Smooth muscle cell of bladder (primary cell): ENCODE measurements around the gene TTBK1. TPM values are rescaled to one million over a fixed set of nuclear protein-coding genes. Genes with fewer than 3 reads are reported as not detected.

Source experiments
- total RNA-seq: library from RNA; depleted of rRNA; stranded (reverse); fragments of >200 nt; gene quantifications from 2 replicates; pipeline ENCODE4 v1.2.3, GENCODE V29; 2014

The TTBK1 gene
- total RNA-seq, result not detected in 2 replicates

DNA sequence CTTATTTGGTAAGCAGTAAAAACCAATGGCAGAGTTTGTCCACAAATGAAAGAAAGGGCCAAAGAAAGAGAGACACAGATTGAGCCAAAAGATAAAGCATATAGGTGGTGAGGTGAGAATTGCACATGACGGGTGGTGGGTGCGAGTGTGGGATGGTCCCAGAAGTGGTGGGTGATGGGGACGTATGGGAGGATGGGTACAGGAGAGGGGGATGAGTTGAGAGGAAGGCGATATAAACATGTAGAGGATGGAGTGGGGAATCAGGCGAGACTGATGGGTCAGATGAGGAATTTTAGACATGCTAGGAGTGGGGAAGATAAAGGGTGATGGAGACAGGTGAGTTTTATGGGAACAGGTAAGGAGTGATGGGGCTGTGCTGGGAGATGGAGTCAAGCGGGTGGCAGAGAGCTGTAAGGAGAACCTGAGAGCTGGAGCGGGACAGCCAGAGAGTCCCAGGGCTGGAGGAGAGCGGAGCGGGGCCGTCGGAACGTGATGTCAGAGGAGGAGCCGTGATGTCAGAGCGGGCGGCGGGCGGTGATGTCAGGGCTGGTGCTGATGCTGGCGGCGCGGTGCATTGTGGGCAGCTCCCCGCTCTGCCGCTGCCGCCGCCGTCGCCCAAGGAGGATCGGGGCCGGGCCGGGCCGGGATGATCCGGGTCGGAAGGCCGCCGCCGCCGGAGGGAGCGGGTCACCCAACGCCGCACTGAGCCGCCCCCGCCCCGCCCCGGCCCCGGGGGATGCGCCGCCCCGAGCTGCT, at the start of gene TTBK1:
Gene TTBK1, plus strand, starts transcription at position 574 of the 756 bp plus-strand sequence. CDS start 3,180 bp downstream, outside the sequence.

GRCh38 chr6:43228951-43229802, 14.1 kb upstream of the TTBK1 start, which contains the start of gene DNPH1:
Gene DNPH1 (minus strand): TSS chr6:43229481. CDS start chr6:43229456, 25 bp downstream.

DNA sequence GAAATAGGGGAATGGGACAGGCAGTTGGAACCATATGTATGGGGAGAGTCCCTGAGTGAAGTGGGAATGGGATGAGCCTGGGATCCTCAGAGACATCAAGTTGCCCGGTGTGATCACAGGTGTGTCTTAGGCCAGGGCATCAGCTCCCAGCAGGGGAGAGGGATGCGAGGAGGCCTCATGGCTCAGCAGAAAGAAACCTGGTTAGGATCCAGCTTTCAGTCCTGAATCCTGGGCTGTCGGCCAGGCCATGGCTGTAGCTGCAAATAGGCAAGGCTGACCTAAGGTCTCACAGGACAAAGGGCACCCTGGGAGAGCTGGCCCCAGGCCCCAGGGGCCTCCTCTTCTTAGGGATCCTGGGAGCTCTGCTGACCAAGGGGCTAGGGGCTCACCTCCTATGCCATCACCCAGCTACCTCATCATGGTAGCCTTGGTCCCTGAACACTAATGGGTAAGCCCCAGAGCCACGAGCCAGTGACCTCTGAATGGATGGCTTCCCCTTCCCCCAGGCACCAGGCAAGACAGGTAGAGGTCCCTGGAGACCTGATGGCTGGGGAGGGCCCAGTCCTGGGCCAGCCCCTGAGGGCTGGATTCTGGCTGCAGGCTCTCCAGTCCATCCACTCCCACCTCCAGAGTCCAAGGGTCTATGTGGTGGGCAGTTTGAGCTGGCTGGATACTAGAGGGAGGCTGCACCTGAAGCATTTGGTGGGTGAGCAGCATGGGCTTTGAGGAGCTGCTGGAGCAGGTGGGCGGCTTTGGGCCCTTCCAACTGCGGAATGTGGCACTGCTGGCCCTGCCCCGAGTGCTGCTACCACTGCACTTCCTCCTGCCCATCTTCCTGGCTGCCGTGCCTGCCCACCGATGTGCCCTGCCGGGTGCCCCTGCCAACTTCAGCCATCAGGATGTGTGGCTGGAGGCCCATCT, 54.6 kb downstream of the TTBK1 start, which contains the start of gene SLC22A7:
Gene SLC22A7, plus strand, starts transcription at position 617 of the 921 bp plus-strand sequence. Its CDS starts 99 bp downstream, at position 716.

DNA sequence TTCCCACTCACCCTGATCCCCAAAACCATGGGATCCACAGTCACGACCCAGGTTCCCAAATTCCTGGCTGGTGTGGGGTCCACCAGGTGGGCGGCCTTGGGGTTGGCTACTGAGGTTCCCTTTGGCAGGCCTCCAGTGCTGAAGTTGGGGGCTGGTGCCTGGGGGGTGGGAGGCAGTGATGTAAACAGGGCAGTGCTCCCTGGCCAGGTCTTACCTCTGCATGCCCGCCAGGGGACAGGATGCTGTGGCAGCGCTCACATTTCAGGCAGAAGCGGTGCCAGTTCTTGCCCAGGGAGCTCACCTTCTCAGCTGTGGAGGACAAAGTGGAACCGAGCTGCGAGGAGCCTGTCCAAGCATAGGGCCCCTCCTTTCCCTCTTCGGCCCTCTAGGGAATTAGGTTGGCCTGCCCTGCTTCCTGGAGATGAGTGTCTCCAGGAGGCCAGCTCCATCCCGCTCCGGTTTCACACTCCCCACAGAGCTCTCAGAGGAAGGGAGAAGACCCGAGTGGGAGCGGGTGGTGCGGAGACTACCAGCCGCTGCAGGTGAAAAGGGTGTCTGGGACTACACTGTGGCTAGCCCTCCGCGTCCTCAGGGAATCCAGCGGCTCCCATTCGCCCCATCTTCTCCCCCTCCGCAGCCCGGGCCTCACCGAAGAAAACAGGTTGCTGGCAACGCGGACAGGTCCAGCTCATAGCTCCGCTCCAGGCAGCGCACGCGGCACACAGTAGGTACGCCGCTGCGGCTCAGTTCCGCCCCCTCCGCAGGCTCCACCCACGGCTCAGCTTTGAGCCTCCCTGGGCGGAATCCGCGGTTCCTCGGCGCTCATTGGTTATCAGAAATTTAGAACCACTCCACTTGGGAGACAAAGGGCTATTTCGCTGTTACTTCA, 65.1 kb downstream of the TTBK1 start, which contains the start of gene CRIP3:
Gene CRIP3, minus strand, starts transcription at position 726 of the 889 bp plus-strand sequence. Its CDS starts 34 bp downstream, at position 692.

Other genes starting within 250 kb of the TTBK1 start
- gene MEA1, start 229.5 kb upstream of the TTBK1 start, total RNA-seq, result 59.2 and 66.3 TPM in 2 replicates
- 64.4 and 86.1 TPM in 2 replicates for gene KLHDC3, start 229.2 kb upstream of the TTBK1 start, total RNA-seq
- 76.1 and 80.2 TPM in 2 replicates for gene RRP36, start 221.9 kb upstream of the TTBK1 start, total RNA-seq
- gene CUL7, start 189.6 kb upstream of the TTBK1 start, total RNA-seq, result 44.5 and 49.3 TPM in 2 replicates
- 16.5 and 18.1 TPM in 2 replicates for gene MRPL2, start 184.0 kb upstream of the TTBK1 start, total RNA-seq
- 15.5 and 18.7 TPM in 2 replicates for gene KLC4, start 183.8 kb upstream of the TTBK1 start, total RNA-seq
- 141 and 147 TPM in 2 replicates for gene PTK7, start 167.2 kb upstream of the TTBK1 start, total RNA-seq
- 13.8 and 18.7 TPM in 2 replicates for gene SRF, start 72.2 kb upstream of the TTBK1 start, total RNA-seq
- 18.5 and 27.7 TPM in 2 replicates for gene CUL9, start 61.3 kb upstream of the TTBK1 start, total RNA-seq
- 45.9 and 54.5 TPM in 2 replicates for gene DNPH1, start 14.0 kb upstream of the TTBK1 start, total RNA-seq
- not detected in 2 replicates for gene SLC22A7, start 54.8 kb downstream of the TTBK1 start, total RNA-seq
- 0.18 TPM in 1 of 2 replicates, not detected in the other for gene CRIP3, start 65.3 kb downstream of the TTBK1 start, total RNA-seq
- 3.4 and 4.5 TPM in 2 replicates for gene ZNF318, start 126.2 kb downstream of the TTBK1 start, total RNA-seq
- 16.5 and 17.3 TPM in 2 replicates for gene ABCC10, start 184.1 kb downstream of the TTBK1 start, total RNA-seq
- gene DLK2, start 212.1 kb downstream of the TTBK1 start, total RNA-seq, result 0.28 and 0.37 TPM in 2 replicates
- 7.4 and 9.3 TPM in 2 replicates for gene TJAP1, start 234.1 kb downstream of the TTBK1 start, total RNA-seq